HepG2 (cell line): ENCODE data around the gene SFXN5. TPM values are rescaled to one million over a fixed set of nuclear protein-coding genes. Genes with fewer than 3 reads are reported as not detected.

Experiments
- ATAC-seq: fragments of 200-7000 bp; cut with Tn5 transposase; 3 replicates; pipeline ENCODE4 v1.9.1; 2020; ENCODE audit warnings: mild to moderate bottlenecking, moderate library complexity
- BruUV-seq: library from RNA; stranded (reverse); fragments of 400-500 nt; replicated peaks from 2 replicates; lab custom pipeline; 2021; lab: Mats Ljungman, UMichigan
- CTCF ChIA-PET: fragments of 300-600 bp; formaldehyde crosslinking; extraction: SDS; loops from one replicate; lab custom pipeline; 2021; ENCODE audit warnings: low total read pairs, inconsistent platforms, low intra/inter-chr PET ratio; lab: Yijun Ruan, JAX
- POLR2A ChIA-PET: fragments of 350-600 bp; sonication (Branson Sonifier 250); formaldehyde crosslinking; loops from one replicate; lab custom pipeline; 2020; ENCODE audit warnings: antibody characterized with exemption, inconsistent platforms; lab: Yijun Ruan, JAX
- DNase-seq: peaks from one replicate; pipeline ENCODE4 v3.0.0-alpha.2; 2015; ENCODE audit warnings: low spot score
- FAIRE-seq: peaks from 3 replicates; lab custom pipeline; 2011; peaks lifted over from hg19 to GRCh38; lab: Jason Lieb, UNC
- H2AFZ ChIP-seq: one replicate; pipeline ENCODE4 v1.6.1; 2011; ENCODE audit warnings: low read length, inconsistent platforms
- H3K27ac ChIP-seq: fragments of 300-600 bp; 3 replicates; pipeline ENCODE4 v1.8.0; 2011; ENCODE audit warnings: mixed run types, mild to moderate bottlenecking, mixed read lengths, low read length, inconsistent platforms; ENCODE audit not compliant: insufficient read depth; ENCODE audit errors: extremely low read length
- H3K27me3 ChIP-seq, 2 experiments: fragments of 200-600 bp in 1 of 2; 2 replicates in 1 of 2; 3 replicates in 1 of 2; pipeline versions ENCODE4 v1.6.0 to v1.8.0; 2011; ENCODE audit warnings: low read length in 2 of 2, mild to moderate bottlenecking in 2 of 2, moderate library complexity in 2 of 2, inconsistent platforms in 1 of 2; ENCODE audit not compliant: insufficient read depth in 2 of 2, control insufficient read depth in 1 of 2
- H3K36me3 ChIP-seq, 2 experiments: fragments of 200-600 bp in 1 of 2; replicated peaks in 1 of 2; 2 replicates in 1 of 2; 3 replicates in 1 of 2; pipeline versions ENCODE4 v1.5.1 to v1.8.0; 2011; ENCODE audit warnings: low read length in 2 of 2, inconsistent platforms in 1 of 2; ENCODE audit not compliant: insufficient read depth in 2 of 2, control insufficient read depth in 1 of 2
- H3K4me1 ChIP-seq: 2 replicates; pipeline ENCODE4 v1.5.1; 2012; ENCODE audit warnings: low read length, inconsistent platforms; ENCODE audit not compliant: insufficient read depth
- H3K4me2 ChIP-seq: 2 replicates; pipeline ENCODE4 v1.6.0; 2011; ENCODE audit warnings: low read depth, low read length, inconsistent platforms
- H3K4me3 ChIP-seq, 3 experiments: fragments of 200-600 bp in 1 of 3; sonication (generic), shearing (Covaris generic) in 1 of 3; replicated peaks in 1 of 3; 2 replicates each; pipeline ENCODE4 v1.5.1; 2011 to 2016; ENCODE audit warnings: low read length in 3 of 3, inconsistent platforms in 2 of 3, low read depth in 2 of 3, mild to moderate bottlenecking in 2 of 3, control low read depth in 1 of 3, mixed read lengths in 1 of 3; ENCODE audit not compliant: insufficient read depth in 1 of 3
- H3K79me2 ChIP-seq: one replicate; pipeline ENCODE4 v1.6.1; 2011; ENCODE audit warnings: low read length, inconsistent platforms; ENCODE audit not compliant: insufficient read depth
- H3K9ac ChIP-seq: 2 replicates; pipeline ENCODE4 v1.6.0; 2011; ENCODE audit warnings: mild to moderate bottlenecking, low read depth, low read length, inconsistent platforms; ENCODE audit not compliant: insufficient read depth
- H3K9me3 ChIP-seq: 2 replicates; pipeline ENCODE4 v1.5.1; 2012; ENCODE audit warnings: mild to moderate bottlenecking, low read length
- H4K20me1 ChIP-seq: 2 replicates; pipeline ENCODE4 v1.6.0; 2011; ENCODE audit warnings: inconsistent platforms, mild to moderate bottlenecking, low read length, moderate library complexity; ENCODE audit not compliant: insufficient read depth
- CEBPB ChIP-seq: IDR thresholded peaks from 2 replicates; pipeline ENCODE4 v1.6.1; 2011; ENCODE audit warnings: low read depth, low read length, improper control_type of control experiment, borderline replicate concordance
- NFRKB ChIP-seq: fragments of 450-650 bp; IDR thresholded peaks from 2 replicates; pipeline ENCODE4 v1.6.1; 2017
- NR2F2 ChIP-seq: IDR thresholded peaks from 2 replicates; pipeline ENCODE4 v1.6.1; 2012; ENCODE audit warnings: low read depth, inconsistent platforms, borderline replicate concordance
- PRMT3 ChIP-seq: sonication (generic); formaldehyde crosslinking; IDR thresholded peaks from 2 replicates; pipeline ENCODE4 v1.8.1; 2022; ENCODE audit warnings: low read depth, mild to moderate bottlenecking, moderate library complexity, missing genetic modification reagents, borderline replicate concordance
- PTBP1 ChIP-seq: fragments of 200-400 bp; formaldehyde crosslinking; IDR thresholded peaks from 2 replicates; pipeline ENCODE4 v1.6.1; 2018; ENCODE audit warnings: low read length, low read depth; ENCODE audit not compliant: poor library complexity, severe bottlenecking
- RXRB ChIP-seq: IDR thresholded peaks from 2 replicates; pipeline ENCODE4 v1.6.1; 2016; ENCODE audit warnings: borderline replicate concordance, missing genetic modification reagents, missing compliant biosample characterization
- SMARCE1 ChIP-seq: fragments of 450-650 bp; IDR thresholded peaks from 2 replicates; pipeline ENCODE4 v1.6.1; 2017; ENCODE audit warnings: borderline replicate concordance
- ZKSCAN1 ChIP-seq: fragments of 150-350 bp; IDR thresholded peaks from 2 replicates; pipeline ENCODE4 v1.6.1; 2014; ENCODE audit warnings: low read length
- ZNF337 ChIP-seq: sonication (generic); formaldehyde crosslinking; IDR thresholded peaks from 2 replicates; pipeline ENCODE4 v1.5.1; 2020; ENCODE audit warnings: missing genetic modification reagents, low read depth, mild to moderate bottlenecking, borderline replicate concordance
- ZNF501 ChIP-seq: sonication (generic); formaldehyde crosslinking; IDR thresholded peaks from 2 replicates; pipeline ENCODE4 v1.5.1; 2020; ENCODE audit warnings: mild to moderate bottlenecking, moderate library complexity, missing genetic modification reagents
- ZSCAN21 ChIP-seq: sonication (generic); formaldehyde crosslinking; IDR thresholded peaks from 2 replicates; pipeline ENCODE4 v1.8.0; 2022; ENCODE audit warnings: mild to moderate bottlenecking, missing genetic modification reagents, moderate library complexity, borderline replicate concordance
- WGBS: methylation state at CpG from one replicate; pipeline ENCODE4 v1.1.6; 2017; ENCODE audit warnings: low lambda C conversion rate; 5-methylcytosine and 5-hydroxymethylcytosine counted together
- in situ Hi-C: cut with HindIII; loops from 2 replicates; pipeline ENCODE4 v1.10.0; 2017; ENCODE audit warnings: low pct_unique_long_range_greater_than_20kb; ENCODE audit not compliant: extremely low pct_ligation_motif_present
- intact Hi-C: fragments of 100-400 bp; cut with micrococcal nuclease; formaldehyde crosslinking; loops from one replicate; pipeline ENCODE4 v1.10.0; 2022; ENCODE audit not compliant: unreplicated experiment
- polyA plus RNA-seq, 8 experiments: library from polyadenylated mRNA; depleted of rRNA in 3 of 8; stranded (reverse) in 7 of 8; unstranded in 1 of 8; fragments of >200 nt; fragmentation: Illumina TruSeq in 4 of 8; extraction: Trizol in 4 of 8; gene quantifications; 2 replicates each; pipeline versions ENCODE4 v1.2.1 to v1.2.3, GENCODE V29; 2011 to 2016; ENCODE audit warnings: low read depth in 4 of 8, missing spikeins in 1 of 8, mixed read lengths in 1 of 8; ENCODE audit not compliant: insufficient read depth in 1 of 8
- total RNA-seq, 5 experiments: library from RNA; depleted of rRNA; stranded (reverse); fragments of >200 nt; fragmentation: Illumina TruSeq; extraction: Trizol; gene quantifications; 2 replicates each; pipeline ENCODE4 v1.2.3, GENCODE V29; 2016; ENCODE audit warnings: low read depth in 1 of 5
- TF ChIP-seq, protein P1 (sequence below): sonication (generic); formaldehyde crosslinking; IDR thresholded peaks from 2 replicates; pipeline ENCODE4 v1.4.0; 2020; ENCODE audit warnings: mild to moderate bottlenecking, low read depth, missing genetic modification reagents

SFXN5 gene
- total and polyA plus RNA-seq, 2 of the 13 experiments (the other 11 are each of a cell fraction or from before 2014, with no cell fraction given), result 34.9 to 37.4 TPM

DNA sequence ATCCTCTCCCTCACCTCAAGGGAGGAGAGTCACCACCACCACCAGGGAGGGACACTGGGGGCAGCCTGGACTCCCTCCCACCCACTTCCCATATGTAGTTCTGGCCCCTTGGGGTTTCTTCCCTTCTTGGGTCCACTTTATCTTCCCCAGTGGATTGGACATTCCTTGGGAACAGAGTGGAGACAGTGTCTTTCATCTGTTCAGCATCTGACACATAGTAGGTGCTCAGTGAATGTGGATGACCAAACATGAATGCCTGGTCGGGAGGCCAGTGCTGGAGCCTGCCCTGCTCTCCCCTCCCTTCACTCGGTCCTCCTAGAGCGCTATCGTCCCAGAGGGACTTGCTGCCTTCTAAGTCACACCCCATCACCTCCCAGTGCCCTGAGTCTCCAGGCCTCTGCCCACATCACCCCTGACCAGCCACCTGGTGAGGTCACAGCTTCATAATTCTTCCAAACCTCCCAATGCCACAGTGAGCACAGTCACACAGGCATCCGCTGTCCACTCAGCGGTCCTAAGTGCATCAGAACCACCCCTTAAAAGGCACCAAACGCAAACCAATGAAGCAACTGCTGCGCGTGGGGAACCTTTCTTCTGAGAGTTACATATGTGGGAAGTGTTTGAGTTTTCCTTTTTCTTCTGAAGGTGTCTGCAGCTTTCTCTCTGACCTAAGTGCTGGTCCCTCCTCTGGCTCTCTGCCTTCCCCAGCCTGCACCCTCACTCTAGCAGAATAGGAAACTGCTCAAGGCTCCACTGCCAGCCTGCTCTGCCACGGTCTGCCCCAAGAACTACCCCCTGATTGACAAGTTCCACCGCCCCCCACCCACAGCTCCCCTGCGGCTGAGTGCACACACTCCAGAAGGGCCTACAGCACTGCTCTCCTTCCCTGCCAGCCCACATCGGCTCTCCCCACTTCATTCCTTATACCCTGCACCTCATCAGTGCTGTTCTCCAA lies 7.2 kb upstream of the SFXN5 start:
- in situ Hi-C loops, result no loop called here
- 0 out of 2 replicates have a peak, but pooled peaks have one; percentile 51 for TF ChIP-seq ZKSCAN1
- no peak for TF ChIP-seq PRMT3 (CRISPR knock-in tag)
- no peak for ATAC-seq
- ChIA-PET CTCF (no interaction called here), POLR2A (no interaction called here)
- no peaks in the 10 kb centered on the region for H3K9me3 ChIP-seq
- peaks cover 7% of the 10 kb centered on the region for H3K4me1 ChIP-seq
- H3K9ac ChIP-seq, result no peak overlapping the region
- H3K36me3 ChIP-seq, result peaks cover 19 to 27% of the 10 kb centered on the region in 2 experiments; a peak in 4 of 5 replicates
- no peak overlapping the region for H2AFZ ChIP-seq
- no peak overlapping the region for H3K4me2 ChIP-seq
- no peak for FAIRE-seq
- no TSS peak for BruUV-seq
- DNase-seq, result no peak
- intact Hi-C loops, result no loop called here
- no peak overlapping the region for H3K27ac ChIP-seq
- no peak overlapping the region for H3K4me3 ChIP-seq
- H3K27me3 ChIP-seq, result no peaks in the 10 kb centered on the region
- peaks cover 6% of the 10 kb centered on the region; the same call in 1 of the 2 replicates for H4K20me1 ChIP-seq
- WGBS, result 94% methylated on average over 13 of the region's 13 CpGs
- H3K79me2 ChIP-seq, result no peaks in the 10 kb centered on the region

DNA sequence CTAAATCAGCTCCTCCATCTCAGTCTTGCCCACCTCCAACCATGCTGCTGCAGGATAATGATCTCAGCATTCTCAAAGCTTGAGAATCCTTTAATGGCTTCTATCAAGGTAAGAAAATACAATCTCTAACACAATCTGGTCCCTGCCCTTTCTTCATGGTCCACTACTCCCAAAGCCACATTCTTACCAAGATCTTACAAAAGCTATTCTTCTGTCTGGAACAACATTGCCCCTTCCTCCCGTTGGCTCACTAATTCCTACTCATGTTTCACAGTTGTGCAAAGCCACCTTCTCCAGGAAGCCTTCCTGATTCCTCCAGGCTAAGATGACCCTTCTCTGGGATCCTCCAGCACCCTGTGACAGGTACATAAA lies 5.9 kb upstream of the SFXN5 start:
- Histone ChIP-seq H3K4me2 (no peak overlapping the region), H3K79me2 (no peaks in the 10 kb centered on the region), H3K4me1 (peaks cover 20% of the 10 kb centered on the region), H3K36me3 (peaks cover 12 to 25% of the 10 kb centered on the region in 2 experiments), H3K27ac (no peak overlapping the region), H3K27me3 (no peaks in the 10 kb centered on the region), H3K9me3 (no peaks in the 10 kb centered on the region), H2AFZ (no peak overlapping the region), H4K20me1 (no peaks in the 10 kb centered on the region; the same call in 1 of the 2 replicates), H3K9ac (no peak overlapping the region), H3K4me3 (no peak overlapping the region)
- BruUV-seq, result no TSS peak
- ATAC-seq (no peak), FAIRE-seq (no peak), DNase-seq (no peak)
- WGBS, result 92% methylated on average over 1 of the region's 1 CpG
- in situ Hi-C loops (no loop called here), intact Hi-C loops (no loop called here)
- CTCF ChIA-PET, result no interaction called here
- POLR2A ChIA-PET, result no interaction called here
- TF ChIP-seq NFRKB (no peak), ZSCAN21 (CRISPR knock-in tag) (no peak), RXRB (CRISPR knock-in tag) (no peak), ZNF337 (CRISPR knock-in tag) (no peak), CEBPB (no peak), SMARCE1 (no peak), ZNF501 (CRISPR knock-in tag) (no peak), NR2F2 (no peak), PTBP1 (no peak)
- TF ChIP-seq, protein P1, sequence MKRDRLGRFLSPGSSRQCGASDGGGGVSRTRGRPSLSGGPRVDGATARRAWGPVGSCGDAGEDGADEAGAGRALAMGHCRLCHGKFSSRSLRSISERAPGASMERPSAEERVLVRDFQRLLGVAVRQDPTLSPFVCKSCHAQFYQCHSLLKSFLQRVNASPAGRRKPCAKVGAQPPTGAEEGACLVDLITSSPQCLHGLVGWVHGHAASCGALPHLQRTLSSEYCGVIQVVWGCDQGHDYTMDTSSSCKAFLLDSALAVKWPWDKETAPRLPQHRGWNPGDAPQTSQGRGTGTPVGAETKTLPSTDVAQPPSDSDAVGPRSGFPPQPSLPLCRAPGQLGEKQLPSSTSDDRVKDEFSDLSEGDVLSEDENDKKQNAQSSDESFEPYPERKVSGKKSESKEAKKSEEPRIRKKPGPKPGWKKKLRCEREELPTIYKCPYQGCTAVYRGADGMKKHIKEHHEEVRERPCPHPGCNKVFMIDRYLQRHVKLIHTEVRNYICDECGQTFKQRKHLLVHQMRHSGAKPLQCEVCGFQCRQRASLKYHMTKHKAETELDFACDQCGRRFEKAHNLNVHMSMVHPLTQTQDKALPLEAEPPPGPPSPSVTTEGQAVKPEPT (CRISPR knock-in tag), result no peak
